GM18511 (cell line): Measurements from ENCODE around the gene OCLN.
A peak's percentile ranks its signal among the peaks of the same experiment; 100 is the strongest.
"Not testable (repeated sequence)": the region's sequence is repeated elsewhere in the genome, so short reads cannot be mapped to it uniquely, and the experiment has no call there.

Source experiments
- ATAC-seq: cut with Tn5 transposase; IDR thresholded peaks from one replicate; pipeline ENCODE4 v1.9.1; 2021; ENCODE audit warnings: mild to moderate bottlenecking, moderate library complexity; ENCODE audit not compliant: unreplicated experiment

Gene OCLN, protein sequence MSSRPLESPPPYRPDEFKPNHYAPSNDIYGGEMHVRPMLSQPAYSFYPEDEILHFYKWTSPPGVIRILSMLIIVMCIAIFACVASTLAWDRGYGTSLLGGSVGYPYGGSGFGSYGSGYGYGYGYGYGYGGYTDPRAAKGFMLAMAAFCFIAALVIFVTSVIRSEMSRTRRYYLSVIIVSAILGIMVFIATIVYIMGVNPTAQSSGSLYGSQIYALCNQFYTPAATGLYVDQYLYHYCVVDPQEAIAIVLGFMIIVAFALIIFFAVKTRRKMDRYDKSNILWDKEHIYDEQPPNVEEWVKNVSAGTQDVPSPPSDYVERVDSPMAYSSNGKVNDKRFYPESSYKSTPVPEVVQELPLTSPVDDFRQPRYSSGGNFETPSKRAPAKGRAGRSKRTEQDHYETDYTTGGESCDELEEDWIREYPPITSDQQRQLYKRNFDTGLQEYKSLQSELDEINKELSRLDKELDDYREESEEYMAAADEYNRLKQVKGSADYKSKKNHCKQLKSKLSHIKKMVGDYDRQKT

DNA sequence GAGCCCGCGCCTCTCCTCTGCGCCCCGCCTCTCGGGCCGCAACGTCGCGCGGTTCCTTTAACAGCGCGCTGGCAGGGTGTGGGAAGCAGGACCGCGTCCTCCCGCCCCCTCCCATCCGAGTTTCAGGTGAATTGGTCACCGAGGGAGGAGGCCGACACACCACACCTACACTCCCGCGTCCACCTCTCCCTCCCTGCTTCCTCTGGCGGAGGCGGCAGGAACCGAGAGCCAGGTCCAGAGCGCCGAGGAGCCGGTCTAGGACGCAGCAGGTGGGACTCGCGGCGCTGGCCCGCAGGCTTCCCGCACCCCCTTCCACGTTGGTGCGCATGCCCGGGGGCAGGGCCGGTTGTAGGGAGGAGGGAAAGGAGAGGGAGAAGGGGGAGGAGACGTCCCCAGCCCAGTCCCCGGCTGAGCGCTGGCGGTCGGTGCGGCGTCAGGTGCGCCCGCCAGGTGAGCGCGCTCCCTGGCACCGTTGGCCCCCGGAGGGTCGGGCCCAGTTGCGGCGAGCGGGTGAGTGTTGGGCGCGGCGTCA, at the start of gene OCLN:
Gene OCLN, plus strand, starts transcription at position 400 of the 532 bp plus-strand sequence. CDS start 11,455 bp downstream, outside the sequence.
- ATAC-seq, result peak; percentile 69

DNA sequence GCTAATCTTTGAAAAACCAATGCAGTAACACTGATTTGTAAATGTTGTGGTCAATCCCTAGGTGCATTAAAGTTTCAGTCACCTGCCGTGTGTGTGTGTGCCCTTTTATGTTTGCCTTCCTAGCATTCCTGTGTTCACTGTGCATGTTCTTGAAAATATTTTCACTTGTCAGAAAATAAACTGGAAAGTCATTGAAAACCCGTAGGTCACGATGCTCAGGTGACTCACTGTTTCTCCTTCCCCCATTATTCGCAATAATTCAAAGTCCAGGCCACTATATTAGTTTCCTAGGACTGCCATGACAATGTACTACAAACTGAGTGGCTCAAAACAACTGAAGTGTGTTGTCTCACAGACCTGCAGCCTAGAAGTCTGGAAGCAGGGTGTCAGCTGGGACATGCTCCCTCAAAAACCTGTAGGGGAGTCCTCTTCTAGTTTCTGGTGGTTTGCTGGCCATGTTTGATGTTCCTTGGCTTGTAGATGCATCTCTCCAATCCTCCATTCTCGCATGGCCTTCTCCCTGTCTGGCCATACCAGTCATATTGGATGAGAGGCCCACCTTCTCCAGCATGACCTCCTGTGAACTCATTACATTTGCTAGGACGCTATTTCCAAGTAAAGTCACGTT, 48.3 kb upstream of the OCLN start:
- no peak for ATAC-seq

DNA sequence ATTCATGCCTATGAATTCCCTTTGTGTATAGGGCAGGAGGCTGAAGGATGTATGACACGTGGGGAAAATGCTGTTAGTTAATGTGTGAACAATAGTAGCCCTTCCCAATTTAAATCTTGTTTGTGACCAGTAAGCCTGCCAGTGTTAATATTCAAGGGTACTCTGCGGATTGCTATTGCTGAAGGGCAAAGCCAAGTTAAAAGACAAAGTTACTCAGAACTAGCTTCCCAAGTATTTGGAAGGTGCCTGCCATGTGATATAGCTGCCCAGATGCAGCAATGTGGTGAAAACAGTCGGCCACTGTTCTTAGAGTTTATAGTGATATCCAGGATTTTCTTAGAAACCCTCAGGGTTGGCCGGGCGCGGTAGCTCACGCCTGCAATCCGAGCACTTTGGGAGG, 43.1 kb upstream of the OCLN start:
- no peak for ATAC-seq

DNA sequence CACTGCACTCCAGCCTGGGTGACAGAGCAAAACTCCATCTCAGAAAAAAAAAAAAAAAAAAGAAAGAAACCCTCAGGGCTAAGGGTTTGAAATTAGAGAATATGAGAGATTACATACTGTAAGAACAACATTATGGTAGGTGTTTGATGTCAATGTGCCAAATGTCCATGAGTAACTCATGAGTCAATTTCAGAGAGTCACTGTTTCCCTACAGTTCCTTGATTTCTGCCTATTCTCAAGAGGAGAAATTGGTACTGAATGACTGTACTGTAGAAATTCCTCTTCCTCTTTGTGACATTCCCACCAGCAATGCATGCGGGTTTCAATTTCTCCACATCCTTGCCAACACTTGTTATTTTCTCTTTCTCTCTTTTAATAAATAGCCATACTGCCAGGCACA, 42.5 kb upstream of the OCLN start:
- ATAC-seq, result no peak

- ATAC-seq, result not testable (repeated sequence)
Measured at GRCh38 chr5:69450527-69450926, 42.1 kb upstream of the OCLN start.

DNA sequence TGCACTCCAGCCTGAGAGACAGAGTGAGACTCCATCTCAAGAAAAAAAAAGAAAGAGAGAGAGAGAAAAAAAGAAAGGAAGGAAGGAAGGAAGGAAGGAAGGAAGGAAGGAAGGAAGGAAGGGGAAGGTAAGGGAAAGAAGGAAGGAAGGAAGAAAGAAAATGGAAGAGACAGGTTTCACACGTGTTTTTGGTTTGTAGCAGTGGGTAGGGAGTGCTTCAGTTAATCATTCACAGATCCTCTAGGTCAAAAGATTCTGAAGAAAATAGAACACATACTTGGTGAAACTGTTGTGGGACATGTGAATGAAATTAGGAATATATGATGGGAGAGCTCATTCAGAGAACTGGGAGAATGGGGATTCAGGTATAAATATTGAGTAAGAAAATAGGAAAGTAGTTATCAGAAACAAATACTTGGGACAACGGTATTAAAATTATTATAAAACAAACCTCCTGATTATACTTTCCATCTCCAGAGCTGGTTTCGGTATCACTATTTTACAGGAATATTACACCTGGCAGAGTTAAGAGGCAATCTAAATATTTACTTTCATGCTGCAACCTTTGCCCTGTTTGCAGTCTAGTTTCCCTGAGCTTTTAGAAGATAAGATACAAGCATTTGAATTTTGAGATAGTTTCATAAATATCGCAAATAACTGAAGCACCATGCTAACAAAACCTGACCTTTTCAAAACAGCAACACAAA, 40.5 kb upstream of the OCLN start:
- ATAC-seq, result no peak

- not testable (repeated sequence) for ATAC-seq
Measured at GRCh38 chr5:69453487-69453886, 39.1 kb upstream of the OCLN start.

DNA sequence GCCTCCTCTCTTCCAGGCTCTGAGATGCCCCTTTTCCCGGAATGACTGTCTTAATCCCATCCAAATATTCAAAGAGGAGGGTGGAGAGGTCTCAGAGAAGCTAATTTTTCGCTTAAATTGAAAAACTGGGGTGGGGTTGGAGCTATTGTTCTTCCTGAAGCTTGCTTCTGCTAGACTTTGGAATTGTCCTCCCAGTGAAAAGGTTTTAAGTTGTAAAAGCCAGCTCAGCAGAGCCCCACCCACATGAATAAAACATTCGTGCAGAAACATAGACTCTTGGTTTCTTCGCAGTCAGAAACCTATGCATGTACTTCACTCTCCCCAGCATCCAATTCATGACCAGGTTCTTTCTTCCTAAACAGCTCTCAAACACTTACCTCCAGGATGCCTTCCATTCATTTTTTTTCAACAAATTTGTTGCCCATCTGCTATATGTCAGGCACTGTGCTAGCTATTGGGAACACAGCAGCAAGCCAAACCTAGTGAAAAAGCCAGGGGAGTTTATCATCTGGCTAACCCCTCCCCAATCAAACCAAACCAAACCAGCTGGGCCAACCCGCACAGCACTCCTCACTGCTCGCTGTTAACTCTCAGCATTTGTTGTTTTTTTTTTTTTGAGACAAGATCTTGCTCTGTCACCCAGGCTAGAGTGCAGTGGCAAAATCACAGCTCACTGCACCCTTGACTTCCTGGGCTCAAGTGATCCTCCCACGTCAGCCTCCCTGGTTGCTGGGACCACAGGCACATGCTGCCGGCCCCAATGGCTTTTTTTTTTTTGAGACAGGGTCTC, 37.9 kb upstream of the OCLN start:
- ATAC-seq, result no peak

DNA sequence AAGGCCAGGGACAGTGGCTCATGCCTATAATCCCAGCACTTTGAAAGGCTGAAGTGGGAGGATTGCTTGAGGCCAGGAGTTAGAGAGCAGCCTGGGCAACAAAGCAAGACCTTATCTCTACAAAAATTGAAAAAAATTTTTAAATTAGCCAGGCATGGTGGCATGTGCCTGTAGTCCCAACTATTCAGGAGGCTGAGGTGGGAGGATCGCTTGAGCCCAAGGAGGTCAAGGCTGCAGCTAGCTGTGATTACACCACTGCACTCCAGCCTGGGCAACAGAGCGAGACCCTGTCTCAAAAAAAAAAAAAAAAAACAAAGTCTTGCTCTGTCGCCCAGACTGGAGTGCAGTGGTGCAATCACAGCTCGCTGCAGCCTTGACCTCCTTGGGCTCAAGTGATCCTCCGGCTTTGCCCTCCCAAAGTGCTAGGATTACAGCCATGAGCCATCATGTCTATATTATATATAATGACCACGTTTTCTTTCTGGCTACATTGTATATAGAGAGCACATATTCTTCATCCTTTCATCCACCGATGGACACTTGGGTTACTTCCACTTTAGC, 37.1 kb upstream of the OCLN start:
- ATAC-seq, result not testable (repeated sequence)

GRCh38 chr5:69462170-69462569, 30.4 kb upstream of the OCLN start:
- ATAC-seq, result no peak

DNA sequence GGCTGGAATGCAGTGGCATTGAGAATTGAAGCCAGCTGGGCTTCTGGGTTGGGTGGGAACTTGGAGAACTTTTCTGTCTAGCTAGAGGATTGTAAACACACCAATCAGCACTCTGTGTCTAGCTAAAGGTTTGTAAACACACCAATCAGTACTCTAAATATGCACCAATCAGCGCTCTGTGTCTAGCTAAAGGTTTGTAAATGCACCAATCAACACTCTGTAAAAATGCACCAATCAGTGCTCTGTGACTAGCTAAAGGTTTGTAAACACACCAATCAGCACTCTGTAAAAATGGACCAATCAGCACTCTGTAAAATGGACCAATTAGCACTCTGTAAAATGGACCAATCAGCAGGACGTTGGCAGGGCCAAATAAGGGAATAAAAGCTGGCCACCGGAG, 26.2 kb upstream of the OCLN start:
- ATAC-seq, result not testable (repeated sequence)

DNA sequence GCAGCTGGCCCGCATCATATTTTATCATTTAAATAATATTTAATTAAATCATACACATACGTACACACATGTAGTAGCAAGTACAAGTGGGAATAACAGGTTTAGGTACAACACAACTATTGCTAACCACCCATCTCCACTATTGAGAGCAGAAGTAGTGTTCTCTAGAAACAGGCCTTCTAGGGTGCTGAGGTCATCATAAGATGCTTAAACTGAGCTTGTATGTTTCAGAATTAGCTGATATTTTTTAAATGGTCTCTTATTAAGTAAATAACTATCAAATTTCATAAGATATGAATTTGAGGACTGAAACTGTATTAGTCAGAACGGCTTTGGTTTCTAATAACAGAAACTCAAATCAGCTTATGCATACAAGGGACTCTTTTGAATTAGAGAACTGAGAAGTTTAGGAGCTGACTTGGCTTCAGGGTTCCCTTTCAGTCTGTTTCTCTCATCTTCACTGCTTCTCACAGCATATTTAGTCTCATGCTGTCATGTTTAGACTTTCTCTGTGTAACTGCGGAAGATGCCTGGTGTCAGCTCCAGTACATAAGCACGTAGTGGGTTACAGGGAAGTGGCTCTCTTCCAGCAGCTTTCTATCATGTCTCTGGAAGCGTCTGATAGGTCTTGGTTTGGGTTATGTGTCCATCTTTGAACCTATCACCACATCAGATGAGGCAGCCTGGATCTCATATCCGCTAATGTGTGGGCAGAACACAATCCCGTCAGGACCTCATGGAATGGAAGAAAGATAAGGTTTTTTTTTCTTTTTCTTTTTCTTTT, 25.0 kb upstream of the OCLN start:
- peak; percentile 94 for ATAC-seq

DNA sequence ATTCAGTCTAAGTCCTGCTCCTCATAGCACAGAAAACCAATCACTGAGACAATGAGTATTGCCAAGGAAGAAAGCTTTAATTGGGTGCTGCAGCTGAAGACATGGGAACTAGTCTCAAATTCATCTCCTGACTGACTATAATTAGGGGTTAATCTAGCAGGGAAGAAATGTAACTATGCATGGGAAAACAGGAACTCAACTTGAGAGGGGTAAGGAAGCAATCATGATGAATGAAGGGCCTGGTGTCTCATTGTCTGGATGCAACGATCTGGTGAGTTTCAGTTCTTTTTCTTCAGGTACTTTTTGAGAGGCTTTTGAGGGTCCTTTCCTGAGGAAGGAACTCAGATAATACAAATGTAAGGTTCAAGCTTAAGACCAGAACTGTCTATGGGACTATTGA, 24.0 kb upstream of the OCLN start:
- ATAC-seq, result no peak

DNA sequence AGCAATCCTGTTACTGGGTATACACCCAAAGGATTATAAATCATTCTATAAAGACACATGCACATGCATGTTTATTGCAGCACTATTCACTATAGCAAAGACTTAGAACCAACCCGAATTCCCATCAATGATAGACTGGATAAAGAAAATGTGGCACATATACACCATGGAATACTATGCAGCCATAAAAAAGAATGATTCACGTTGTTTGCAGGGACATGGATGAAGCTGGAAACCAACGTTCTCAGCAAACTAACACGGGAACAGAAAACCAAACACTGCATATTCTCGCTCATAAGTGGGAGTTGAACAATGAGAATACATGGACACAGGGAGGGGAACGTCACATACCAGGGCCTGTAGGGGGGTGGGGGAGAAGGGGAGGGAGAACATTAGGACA, 21.1 kb upstream of the OCLN start:
- not testable (repeated sequence) for ATAC-seq

DNA sequence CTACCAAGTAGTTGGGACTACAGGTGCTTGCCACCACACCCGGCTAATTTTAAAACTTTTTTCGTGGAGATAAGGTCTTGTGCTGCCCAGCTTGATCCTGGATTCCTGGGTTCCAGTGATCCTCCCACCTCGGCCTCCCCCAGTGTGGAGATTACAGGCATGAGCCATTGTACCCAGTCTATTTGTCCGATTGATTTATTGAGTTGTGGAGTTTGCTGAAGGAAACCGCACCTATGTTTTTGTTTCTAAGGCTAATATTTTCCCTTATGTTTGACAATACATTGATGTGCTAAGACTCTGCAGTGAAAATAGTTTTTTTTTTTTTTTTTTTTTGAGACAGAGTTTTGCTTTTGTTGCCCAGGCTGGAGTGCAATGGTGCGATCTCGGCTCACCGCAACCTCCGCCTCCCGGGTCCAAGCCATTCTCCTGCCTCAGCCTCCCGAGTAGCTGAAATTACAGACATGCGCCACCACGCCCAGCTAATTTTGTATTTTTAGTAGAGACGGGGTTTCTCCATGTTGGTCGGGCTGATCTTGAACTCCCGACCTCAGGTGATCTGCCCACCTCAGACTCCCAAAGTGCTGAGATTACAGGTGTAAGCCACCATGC, 20.0 kb upstream of the OCLN start:
- not testable (repeated sequence) for ATAC-seq

DNA sequence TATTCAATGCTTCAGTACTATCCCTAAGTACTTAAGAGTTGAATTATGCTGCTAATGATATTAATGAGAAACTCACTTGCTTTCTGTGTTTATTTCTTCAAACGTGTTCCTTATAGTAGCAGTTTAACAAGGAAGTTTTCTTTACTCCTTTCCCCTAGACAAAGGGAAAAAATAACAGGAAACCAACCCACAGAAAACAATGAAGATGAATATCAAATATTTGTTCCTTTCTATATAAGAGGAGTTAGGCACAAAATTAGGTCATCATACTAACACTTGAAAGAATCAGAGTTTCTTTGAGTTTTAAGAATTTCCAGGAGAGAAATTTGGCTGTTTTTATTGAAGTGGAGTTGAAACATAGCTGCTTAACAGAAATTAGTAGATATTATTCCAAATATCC, 15.4 kb upstream of the OCLN start:
- ATAC-seq, result no peak

- ATAC-seq, result not testable (repeated sequence)
Measured at GRCh38 chr5:69478296-69478695, 14.3 kb upstream of the OCLN start.

GRCh38 chr5:69484891-69485290, 7.7 kb upstream of the OCLN start:
- no peak for ATAC-seq

DNA sequence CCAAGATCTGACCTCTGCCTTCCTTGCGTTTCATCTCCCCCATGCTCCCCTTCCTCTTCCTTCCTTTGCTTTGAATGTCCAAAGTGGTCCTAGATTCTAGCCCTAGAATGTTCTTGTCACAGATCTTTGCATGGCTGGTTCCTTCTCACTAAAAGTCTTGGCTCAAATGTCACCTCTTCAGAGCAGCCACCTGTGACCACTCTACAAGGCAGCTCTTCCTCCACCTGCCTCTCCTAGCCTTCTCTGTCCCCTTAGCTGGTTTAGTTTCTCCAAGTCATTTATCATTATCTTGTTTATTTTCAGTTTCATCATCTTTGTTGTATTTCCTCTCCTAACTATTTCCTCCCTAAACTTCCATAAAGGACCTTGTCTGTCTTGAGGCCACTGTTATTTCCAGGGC, 7.1 kb upstream of the OCLN start:
- no peak for ATAC-seq
